Measurements from ENCODE around the gene FBN1.

Gene FBN1

GRCh38 chr15:48650931-48651330 is 5.4 kb upstream of the FBN1 start:
- DNase-seq = no peak

DNA sequence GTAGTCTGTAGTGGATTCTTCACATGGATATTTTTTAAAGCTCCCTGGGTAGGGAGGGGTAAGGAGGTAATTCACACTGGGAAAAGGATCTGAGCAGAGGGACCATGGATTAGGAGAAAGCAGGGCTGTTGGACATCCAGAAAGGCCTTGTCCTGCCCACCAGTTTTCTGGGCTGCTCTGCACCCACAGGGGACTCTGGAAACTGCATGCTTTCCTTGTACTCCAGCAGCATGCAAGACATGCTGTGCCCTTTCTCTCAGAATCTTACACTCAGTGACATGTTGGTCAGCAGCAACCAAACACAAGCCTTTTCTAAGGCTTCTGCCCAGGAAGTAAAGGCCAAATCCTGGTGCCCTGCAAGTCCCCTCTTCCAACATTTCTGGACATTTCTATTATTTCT is 2.5 kb upstream of the FBN1 start:
- no peak for DNase-seq

GRCh38 chr15:48646331-48646730 is 822 bp upstream of the FBN1 start:
- DNase-seq = no peak

- DNase-seq = no peak
Observed at GRCh38 chr15:48644827-48645557, 517 bp downstream of the FBN1 start.

- no peak for DNase-seq
Observed at GRCh38 chr15:48644467-48644826, 1.1 kb downstream of the FBN1 start.

GRCh38 chr15:48643776-48644466 is 1.6 kb downstream of the FBN1 start:
- no peak for DNase-seq

GRCh38 chr15:48643206-48643605 is 2.3 kb downstream of the FBN1 start:
- no peak for DNase-seq

- no peak for DNase-seq
Observed at GRCh38 chr15:48642795-48643194, 2.7 kb downstream of the FBN1 start.

DNA sequence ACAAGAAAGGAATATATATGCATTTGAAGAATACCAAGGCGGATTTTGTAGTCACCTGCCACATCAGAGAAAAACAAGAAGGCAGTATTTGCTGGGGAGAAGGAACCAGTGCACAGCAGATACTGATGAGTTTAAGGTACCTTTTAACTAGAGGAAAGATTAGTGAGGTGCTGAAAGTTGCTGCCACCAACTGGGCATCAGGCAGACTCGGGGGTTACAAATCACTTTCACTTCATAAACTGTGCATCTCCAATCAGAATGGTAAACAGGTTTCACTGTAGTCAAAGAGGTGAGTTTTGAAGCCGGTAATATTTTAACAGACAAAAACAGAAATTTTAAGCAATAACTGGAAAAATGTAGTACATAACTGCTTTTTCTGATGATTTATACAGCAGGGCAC is 4.1 kb downstream of the FBN1 start:
- no peak for DNase-seq

DNA sequence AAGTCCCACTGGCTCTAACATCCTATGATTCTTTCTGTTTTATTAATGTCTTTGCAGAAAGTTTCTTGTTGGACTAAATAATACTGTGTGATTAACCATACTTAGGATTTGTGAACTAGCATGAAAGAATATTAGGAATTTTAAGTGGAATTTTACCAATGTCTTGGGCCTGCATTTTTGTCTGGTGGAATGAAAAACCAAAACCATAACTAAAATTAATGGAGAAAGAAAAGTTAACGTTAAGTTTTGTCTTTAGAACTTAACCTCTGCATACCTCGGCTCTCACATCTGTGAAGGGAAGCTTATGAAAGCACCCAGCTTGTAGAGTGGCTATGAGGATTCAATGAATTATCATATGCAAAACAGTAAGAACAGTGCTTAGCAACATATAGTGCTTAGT is 6.5 kb downstream of the FBN1 start:
- DNase-seq = no peak

DNA sequence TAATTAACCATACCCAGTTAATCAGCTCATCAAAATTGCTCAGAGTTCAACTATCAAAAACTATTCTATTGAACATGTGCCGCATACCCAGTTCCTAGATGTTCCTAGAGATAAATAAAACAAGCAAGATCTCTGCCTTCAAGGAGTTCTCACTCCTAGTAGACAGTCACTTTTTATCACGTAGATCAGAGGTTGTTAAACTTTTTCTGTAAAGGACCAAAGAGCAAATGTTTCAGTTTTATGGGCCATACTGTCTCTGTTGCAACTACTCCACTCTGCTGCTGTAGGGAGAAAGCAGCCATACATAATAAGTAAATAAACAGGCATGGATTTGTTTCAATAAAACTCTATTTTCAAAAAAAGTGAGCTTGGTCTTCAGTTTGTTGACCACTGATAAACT is 7.9 kb downstream of the FBN1 start:
- no peak for DNase-seq

DNA sequence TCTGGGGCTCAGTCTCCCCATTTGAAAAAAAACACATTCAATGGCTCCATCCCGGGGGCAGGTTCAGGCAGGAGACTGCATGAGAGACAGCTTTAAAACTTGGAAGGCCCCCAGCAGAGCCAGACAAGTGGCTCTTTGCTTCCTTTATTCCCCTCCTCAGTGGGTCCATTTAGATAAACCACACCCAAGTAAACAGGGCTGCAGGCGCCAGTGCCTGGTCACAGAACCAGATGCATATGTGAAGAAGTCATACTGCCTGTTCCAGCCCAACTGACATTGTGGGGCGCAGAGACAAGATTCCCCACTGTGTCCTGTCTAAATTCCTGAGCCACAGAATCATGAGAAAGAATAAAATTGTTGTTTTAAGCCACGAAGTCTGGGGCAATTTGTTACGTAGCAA is 9.0 kb downstream of the FBN1 start:
- no peak for DNase-seq

DNA sequence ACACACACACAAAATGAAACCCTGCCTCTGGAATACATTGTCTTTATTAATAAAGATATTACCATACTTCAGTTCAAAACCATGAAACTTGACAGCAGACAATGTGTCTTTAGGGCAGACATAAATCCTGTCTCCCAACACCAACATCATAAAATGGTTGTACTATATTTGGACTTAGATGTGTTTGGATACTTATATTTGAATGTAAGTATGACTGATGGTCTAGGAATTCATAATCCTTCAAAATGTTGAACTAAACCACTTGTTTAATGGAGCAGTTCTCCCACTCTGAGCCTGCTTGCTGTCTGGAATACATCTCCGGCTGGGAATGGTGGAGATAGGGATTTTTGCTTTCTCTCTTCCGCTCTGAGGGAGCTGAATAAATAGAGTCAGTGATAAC is 10.6 kb downstream of the FBN1 start:
- no peak for DNase-seq

DNA sequence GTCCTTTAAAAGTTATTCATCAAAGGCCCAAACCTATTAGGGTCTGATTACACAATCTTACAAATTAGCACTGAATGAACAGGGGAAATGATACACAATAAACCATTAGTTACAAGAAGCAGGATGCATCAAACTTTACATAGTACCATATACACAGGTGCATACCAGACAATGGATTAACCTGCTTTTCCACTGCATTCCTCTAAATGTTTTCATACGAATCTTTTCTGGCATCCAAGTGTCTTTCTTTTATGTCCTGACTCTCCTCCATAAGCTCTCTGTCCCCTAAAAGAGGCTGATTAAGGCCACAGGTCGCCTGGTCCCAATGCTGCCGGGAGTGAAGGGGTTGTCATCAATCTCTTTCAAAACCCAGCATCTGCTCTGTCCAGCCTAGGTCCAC is 11.4 kb downstream of the FBN1 start:
- DNase-seq = no peak

GRCh38 chr15:48632651-48633050 is 12.9 kb downstream of the FBN1 start:
- DNase-seq = no peak

DNA sequence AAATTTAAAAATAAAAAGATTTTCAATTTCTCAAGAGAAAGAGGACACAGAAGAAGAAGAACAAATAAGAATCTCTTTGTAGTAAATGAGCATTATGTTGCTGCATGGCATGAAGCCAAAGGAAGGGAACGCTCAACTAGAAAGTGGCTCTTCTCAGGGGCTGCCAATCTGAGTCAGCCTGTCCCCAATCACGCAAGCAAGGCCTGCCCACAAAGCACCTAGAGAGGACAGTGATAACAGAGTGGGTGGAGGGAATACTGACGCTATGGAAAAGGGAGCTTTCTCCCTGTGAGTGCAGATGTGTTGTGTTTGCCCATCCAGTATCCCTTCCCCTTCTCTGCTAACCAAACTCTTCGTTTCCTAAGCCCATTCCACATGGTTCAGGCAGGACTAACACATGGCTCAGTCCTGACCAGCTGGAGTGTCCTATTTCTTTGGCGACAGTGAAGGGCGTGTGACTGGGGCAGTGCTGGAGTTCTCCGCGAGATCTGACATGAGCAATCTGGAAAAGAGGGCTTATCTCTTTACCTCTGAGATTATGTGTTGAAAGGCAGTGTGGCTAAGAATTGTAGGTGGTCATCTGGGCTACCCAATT is 14.2 kb downstream of the FBN1 start:
- DNase-seq = no peak

DNA sequence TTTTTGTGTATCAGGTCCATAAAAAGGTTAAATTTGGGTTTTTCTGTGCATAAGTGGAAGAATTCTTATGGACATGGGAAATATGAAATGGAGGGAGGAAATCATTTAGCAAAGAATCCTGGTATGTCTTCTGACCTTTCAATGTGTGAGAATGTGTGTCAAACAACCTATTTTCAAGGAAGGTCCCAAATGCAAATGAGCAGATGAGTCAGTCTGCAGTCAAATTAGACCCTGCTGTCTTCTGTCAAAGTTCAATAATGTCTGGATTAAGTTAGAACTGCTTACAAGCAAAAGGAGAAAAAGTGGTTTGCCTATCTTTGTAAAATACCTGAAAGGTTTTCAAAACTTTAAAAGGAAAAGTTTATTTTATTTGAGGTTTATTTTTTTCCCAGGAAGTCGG is 15.3 kb downstream of the FBN1 start:
- DNase-seq = no peak

DNA sequence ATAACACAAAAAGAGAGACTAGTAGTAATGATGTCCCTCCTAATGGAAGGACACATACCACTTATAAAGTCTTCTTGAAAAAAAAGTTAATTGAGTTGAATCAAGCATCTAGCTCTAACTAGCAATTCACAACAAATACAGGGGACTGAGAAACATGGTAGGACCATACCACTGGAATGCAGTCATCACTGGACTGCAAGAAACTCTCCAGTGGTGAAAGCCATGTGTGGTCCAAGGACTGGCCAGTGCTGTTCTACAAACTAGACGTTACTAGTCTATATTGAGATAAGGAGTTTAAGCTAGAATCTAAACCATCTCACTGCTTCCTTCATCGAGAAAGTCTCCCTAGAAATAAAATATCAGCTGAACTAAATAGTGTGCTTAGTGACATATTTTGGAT is 16.7 kb downstream of the FBN1 start:
- DNase-seq = no peak

DNA sequence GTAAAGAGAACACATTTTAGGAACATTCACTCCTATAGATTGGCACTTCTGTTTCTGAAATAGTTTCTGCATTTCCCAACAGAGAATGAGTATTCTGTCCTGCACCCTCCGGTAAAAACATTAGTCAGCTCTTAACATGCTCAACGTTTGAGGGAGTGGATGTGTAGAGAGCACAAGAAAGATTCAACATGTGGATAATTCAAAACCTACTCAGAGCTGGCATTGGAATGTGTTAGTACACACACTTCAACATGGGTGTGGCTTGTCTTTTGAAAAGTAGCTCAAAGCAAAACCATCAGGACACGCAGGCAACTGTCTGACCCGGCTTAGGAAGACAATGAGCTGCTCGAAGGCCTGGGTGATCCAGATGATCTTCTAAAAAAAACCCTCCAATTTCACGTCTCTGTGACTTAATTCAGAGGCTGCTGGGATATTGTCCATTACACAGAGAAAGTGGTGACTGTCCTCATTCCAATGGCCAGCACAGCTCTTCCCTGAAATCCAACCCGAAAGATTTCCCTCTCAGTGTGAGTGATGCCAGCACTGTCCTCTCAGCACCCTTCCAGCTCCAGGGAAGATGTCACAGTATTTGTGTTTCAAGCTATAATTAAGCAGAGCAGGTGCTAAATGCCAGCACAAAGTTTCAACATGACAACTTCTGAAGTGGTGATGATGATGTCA is 18.1 kb downstream of the FBN1 start:
- no peak for DNase-seq

GRCh38 chr15:48625126-48625525 is 20.4 kb downstream of the FBN1 start:
- DNase-seq = no peak

GRCh38 chr15:48624700-48625099 is 20.8 kb downstream of the FBN1 start:
- DNase-seq = no peak

DNA sequence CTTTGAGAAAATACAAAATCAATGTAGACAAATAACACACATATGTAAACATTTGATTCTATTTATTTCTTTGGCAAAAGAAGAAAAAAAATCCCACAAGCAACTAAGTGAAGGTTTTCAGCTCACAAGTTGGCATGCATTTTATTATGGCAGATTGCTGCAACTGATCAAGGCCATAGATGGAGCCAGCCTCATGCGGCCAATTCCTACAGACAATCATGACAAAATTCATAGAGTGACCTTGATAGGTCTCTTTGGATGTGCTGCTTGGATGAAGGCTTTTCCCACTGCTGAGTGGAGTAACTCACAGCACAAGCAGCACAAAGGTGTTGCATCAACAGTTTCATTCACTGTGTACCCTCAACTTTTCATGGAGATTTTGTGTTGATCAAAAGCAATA is 22.1 kb downstream of the FBN1 start:
- DNase-seq = no peak

GRCh38 chr15:48622237-48622636 is 23.3 kb downstream of the FBN1 start:
- DNase-seq = no peak

- no peak for DNase-seq
Observed at GRCh38 chr15:48619446-48619845, 26.1 kb downstream of the FBN1 start.
